AG04450 (cell line): ENCODE results near the gene ATP11A. TPM values are rescaled to one million over a fixed set of nuclear protein-coding genes. Genes with fewer than 3 reads are reported as not detected.

Source experiments
- CTCF ChIA-PET: fragments of 300-600, 350-600 bp; formaldehyde crosslinking; extraction: SDS; loops from one replicate; lab custom pipeline; 2022; ENCODE audit warnings: antibody characterized with exemption, inconsistent platforms; lab: Charles Lee
- POLR2A ChIA-PET: fragments of 350-600 bp; formaldehyde crosslinking; extraction: SDS; loops from one replicate; lab custom pipeline; 2021; ENCODE audit warnings: antibody characterized with exemption, inconsistent platforms; lab: Yijun Ruan, JAX
- DNase-seq: peaks from one replicate; pipeline ENCODE4 v3.0.0-alpha.2; 2011; ENCODE audit warnings: low read depth, low spot score
- H3K27ac ChIP-seq: one replicate; pipeline ENCODE4 v1.5.1; 2012; ENCODE audit warnings: low read depth, low read length, control low read depth
- H3K27me3 ChIP-seq: one replicate; pipeline ENCODE4 v1.6.0; 2012; ENCODE audit warnings: low read length; ENCODE audit not compliant: control insufficient read depth, insufficient read depth
- H3K4me3 ChIP-seq: 2 replicates; pipeline ENCODE4 v1.5.1; 2011; ENCODE audit warnings: mild to moderate bottlenecking, low read depth, low read length, control low read depth
- H3K9me3 ChIP-seq: 2 replicates; pipeline ENCODE4 v1.5.1; 2012; ENCODE audit warnings: low read length; ENCODE audit not compliant: control insufficient read depth, insufficient read depth
- polyA plus RNA-seq: library from polyadenylated mRNA; depleted of rRNA; stranded (reverse); fragments of >200 nt; gene quantifications from 2 replicates; pipeline ENCODE4 v1.2.3, GENCODE V29; 2011
- TF ChIP-seq, protein P1 (sequence below): IDR thresholded peaks from 2 replicates; pipeline ENCODE4 v1.5.1; 2011; ENCODE audit warnings: low read depth, low read length, control low read depth, inconsistent platforms

ATP11A gene
- polyA plus RNA-seq, 1 experiment, result 5.8 TPM

- POLR2A ChIA-PET, result no interaction called here
- TF ChIP-seq, protein P1, sequence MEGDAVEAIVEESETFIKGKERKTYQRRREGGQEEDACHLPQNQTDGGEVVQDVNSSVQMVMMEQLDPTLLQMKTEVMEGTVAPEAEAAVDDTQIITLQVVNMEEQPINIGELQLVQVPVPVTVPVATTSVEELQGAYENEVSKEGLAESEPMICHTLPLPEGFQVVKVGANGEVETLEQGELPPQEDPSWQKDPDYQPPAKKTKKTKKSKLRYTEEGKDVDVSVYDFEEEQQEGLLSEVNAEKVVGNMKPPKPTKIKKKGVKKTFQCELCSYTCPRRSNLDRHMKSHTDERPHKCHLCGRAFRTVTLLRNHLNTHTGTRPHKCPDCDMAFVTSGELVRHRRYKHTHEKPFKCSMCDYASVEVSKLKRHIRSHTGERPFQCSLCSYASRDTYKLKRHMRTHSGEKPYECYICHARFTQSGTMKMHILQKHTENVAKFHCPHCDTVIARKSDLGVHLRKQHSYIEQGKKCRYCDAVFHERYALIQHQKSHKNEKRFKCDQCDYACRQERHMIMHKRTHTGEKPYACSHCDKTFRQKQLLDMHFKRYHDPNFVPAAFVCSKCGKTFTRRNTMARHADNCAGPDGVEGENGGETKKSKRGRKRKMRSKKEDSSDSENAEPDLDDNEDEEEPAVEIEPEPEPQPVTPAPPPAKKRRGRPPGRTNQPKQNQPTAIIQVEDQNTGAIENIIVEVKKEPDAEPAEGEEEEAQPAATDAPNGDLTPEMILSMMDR, result no peak
- no peak for DNase-seq
- H3K9me3 ChIP-seq, result no peaks in the 10 kb centered on the region; the same call in 1 of the 2 replicates
- H3K27me3 ChIP-seq, result no peaks in the 10 kb centered on the region
- CTCF ChIA-PET, result no interaction called here
- H3K27ac ChIP-seq, result no peak overlapping the region
- no peak overlapping the region for H3K4me3 ChIP-seq
Observed at GRCh38 chr13:112791663-112792440, 102.0 kb downstream of the ATP11A start.

GRCh38 chr13:112792511-112792910 lies 102.7 kb downstream of the ATP11A start:
- no peaks in the 10 kb centered on the region; the same call in 1 of the 2 replicates for H3K9me3 ChIP-seq
- DNase-seq, result no peak
- TF ChIP-seq, protein P1, result no peak
- H3K27me3 ChIP-seq, result no peaks in the 10 kb centered on the region
- CTCF ChIA-PET, result no interaction called here
- H3K27ac ChIP-seq, result no peak overlapping the region
- POLR2A ChIA-PET, result no interaction called here
- no peak overlapping the region for H3K4me3 ChIP-seq

GRCh38 chr13:112793545-112794445 lies 104.0 kb downstream of the ATP11A start:
- H3K4me3 ChIP-seq, result no peak overlapping the region
- POLR2A ChIA-PET, result no interaction called here
- CTCF ChIA-PET, result no interaction called here
- TF ChIP-seq, protein P1, result no peak
- H3K27me3 ChIP-seq, result no peaks in the 10 kb centered on the region
- no peaks in the 10 kb centered on the region; the same call in 1 of the 2 replicates for H3K9me3 ChIP-seq
- no peak for DNase-seq
- H3K27ac ChIP-seq, result no peak overlapping the region

GRCh38 chr13:112795277-112795676 lies 105.4 kb downstream of the ATP11A start:
- no peak overlapping the region for H3K27ac ChIP-seq
- CTCF ChIA-PET, result no interaction called here
- TF ChIP-seq, protein P1, result no peak
- H3K9me3 ChIP-seq, result no peaks in the 10 kb centered on the region; the same call in 1 of the 2 replicates
- no peaks in the 10 kb centered on the region for H3K27me3 ChIP-seq
- POLR2A ChIA-PET, result no interaction called here
- DNase-seq, result no peak
- no peak overlapping the region for H3K4me3 ChIP-seq
